NK-92 (cell line): ENCODE measurements around the gene COA4.
"Not testable (repeated sequence)": the region's sequence is repeated elsewhere in the genome, so short reads cannot be mapped to it uniquely, and the experiment has no call there.

Experiments used
- DNase-seq: peaks from one replicate; lab custom pipeline; 2025; ENCODE audit not compliant: unreplicated experiment; lab: John Stamatoyannopoulos, UW

Gene COA4

GRCh38 chr11:73876424-73877310 lies at the start of gene COA4, which contains the start of gene PAAF1:
Gene COA4, minus strand, starts transcription at chr11:73876846. Its CDS starts 3,468 bp downstream, at chr11:73873378.
Gene PAAF1, plus strand, starts transcription at chr11:73876999. Its CDS starts 23 bp downstream, at chr11:73877022.
- DNase-seq, result peak; percentile 79

GRCh38 chr11:73921180-73921579 lies 44.5 kb upstream of the COA4 start:
- DNase-seq, result no peak

- DNase-seq, result no peak
These were observed 39.8 kb upstream of the COA4 start for GRCh38 chr11:73916435-73916834.

- no peak for DNase-seq
These were observed 37.6 kb upstream of the COA4 start for GRCh38 chr11:73914284-73914683.

GRCh38 chr11:73913472-73913871 lies 36.8 kb upstream of the COA4 start:
- DNase-seq, result no peak

- DNase-seq, result no peak
These were observed 35.4 kb upstream of the COA4 start for GRCh38 chr11:73912026-73912425.

GRCh38 chr11:73907191-73907590 lies 30.5 kb upstream of the COA4 start:
- no peak for DNase-seq

GRCh38 chr11:73902303-73902702 lies 25.7 kb upstream of the COA4 start:
- no peak for DNase-seq

GRCh38 chr11:73894725-73895335 lies 18.2 kb upstream of the COA4 start:
- no peak for DNase-seq

GRCh38 chr11:73893041-73893440 lies 16.4 kb upstream of the COA4 start:
- no peak for DNase-seq

GRCh38 chr11:73889536-73889935 lies 12.9 kb upstream of the COA4 start:
- no peak for DNase-seq

- no peak for DNase-seq
These were observed 12.4 kb upstream of the COA4 start for GRCh38 chr11:73889019-73889418.

GRCh38 chr11:73888244-73888643 lies 11.6 kb upstream of the COA4 start:
- no peak for DNase-seq

- DNase-seq, result no peak
These were observed 7.2 kb upstream of the COA4 start for GRCh38 chr11:73883856-73884255.

- not testable (repeated sequence) for DNase-seq
These were observed 3.8 kb upstream of the COA4 start for GRCh38 chr11:73880449-73880848.

- DNase-seq, result no peak
These were observed 2.1 kb upstream of the COA4 start for GRCh38 chr11:73878771-73879170.

GRCh38 chr11:73875840-73876239 lies 806 bp downstream of the COA4 start:
- no peak for DNase-seq

- no peak for DNase-seq
These were observed 1.3 kb downstream of the COA4 start for GRCh38 chr11:73875380-73875779.

GRCh38 chr11:73872749-73873357 lies 3.8 kb downstream of the COA4 start:
- no peak for DNase-seq

GRCh38 chr11:73870261-73870660 lies 6.4 kb downstream of the COA4 start:
- no peak for DNase-seq

- no peak for DNase-seq
These were observed 7.2 kb downstream of the COA4 start for GRCh38 chr11:73869332-73869949.
